Ovary (tissue), 9 donors: ENCODE data around the gene CPEB4. TPM values are rescaled to one million over a fixed set of nuclear protein-coding genes. Genes with fewer than 3 reads are reported as not detected.

ENCODE experiments used
- polyA plus RNA-seq, 2 donors: library from polyadenylated mRNA; stranded (reverse); fragments of 200-250 nt in 1 of 2; fragments of 350-450 nt in 1 of 2; fragmentation: Illumina TruSeq in 1 of 2; extraction: RNeasy Lipid Tissue Mini Kit (QIAGEN cat#74804) in 1 of 2; gene quantifications; one replicate each; pipeline ENCODE4 v1.2.3, GENCODE V29; 2013 to 2014
- total RNA-seq, 7 donors: library from RNA; depleted of rRNA in 2 of 7; stranded (reverse); fragments of >200 nt in 2 of 7; fragmentation: NEBNext Ultra II Directional in 3 of 7; extraction: Animal tissue kit (Norgen Biotek cat#: 25700) in 3 of 7; gene quantifications; one replicate each; pipeline versions ENCODE4 v1.1.0 to v1.2.4, GENCODE V29; 2016 to 2023
- donor health status: DM: no; HTN: no; CAD: no; lungs with moderate emphysema.
- donor health status: DM: no; HTN: no; CAD: no.
- donor health status: Bipolar disorder and iron deficiency.
- donor health status: DM: yes; HTN: yes; CAD: no.
- donor health status: DM: no; HTN: no; CAD: no.
- donor health status: DM: yes; HTN: yes; CAD: no.

CPEB4 gene
- total and polyA plus RNA-seq, 9 donors: 7.2 to 50.1 (median 23.2) TPM

Other genes with a start within 250 kb of the CPEB4 start
- gene C5orf47, start 100.8 kb downstream of the CPEB4 start, total RNA-seq: not detected
- under 1 TPM in 1 of 2 donors, not detected in 1; 0.15 TPM for gene C5orf47, start 100.8 kb downstream of the CPEB4 start, polyA plus RNA-seq
- not detected for gene NSG2, start 157.4 kb downstream of the CPEB4 start, total RNA-seq
- gene NSG2, start 157.4 kb downstream of the CPEB4 start, polyA plus RNA-seq: not detected